Progenitor cell of endocrine pancreas (in vitro differentiated cells): Measurements from ENCODE around the gene CDKL5. TPM values are rescaled to one million over a fixed set of nuclear protein-coding genes. Genes with fewer than 3 reads are reported as not detected.
A peak's percentile ranks its signal among the peaks of the same experiment; 100 is the strongest.

ENCODE experiments used
- DNase-seq: peaks from one replicate; pipeline ENCODE4 v3.0.0; 2021; ENCODE audit warnings: low spot score; ENCODE audit not compliant: unreplicated experiment
- H3K27ac Mint-ChIP-seq: 2 replicates; pipeline ENCODE4 v1.8.0; 2021; ENCODE audit warnings: mild to moderate bottlenecking, moderate library complexity, mixed read lengths
- H3K27me3 Mint-ChIP-seq: 2 replicates; pipeline ENCODE4 v1.8.0; 2021; ENCODE audit warnings: mixed read lengths
- H3K36me3 Mint-ChIP-seq: 2 replicates; pipeline ENCODE4 v1.8.0; 2022; ENCODE audit warnings: mixed read lengths; ENCODE audit not compliant: insufficient read depth
- H3K4me1 Mint-ChIP-seq: 2 replicates; pipeline ENCODE4 v1.8.0; 2021; ENCODE audit warnings: low read depth, mixed read lengths
- H3K4me3 Mint-ChIP-seq: 2 replicates; pipeline ENCODE4 v1.8.0; 2021; ENCODE audit warnings: low read depth, mild to moderate bottlenecking, moderate library complexity, mixed read lengths
- H3K9me3 Mint-ChIP-seq: 2 replicates; pipeline ENCODE4 v1.8.0; 2021; ENCODE audit warnings: low read depth, mixed read lengths
- CTCF ChIP-seq: fragments of 200-600 bp; sonication (generic); IDR thresholded peaks from one replicate; pipeline ENCODE4 v1.5.0; 2021; ENCODE audit warnings: antibody characterized with exemption, mild to moderate bottlenecking; ENCODE audit not compliant: unreplicated experiment
- total RNA-seq: library from RNA; stranded (reverse); gene quantifications from 2 replicates; pipeline ENCODE4 v1.2.1, GENCODE V29; 2021

The CDKL5 gene
- total RNA-seq, 1 donor from 2014 or later, result 21.9 TPM

GRCh38 chrX:18436017-18436416 is 10.6 kb downstream of the CDKL5 start:
- Mint-ChIP-seq H3K27me3 (no peaks in the 10 kb centered on the region), H3K4me1 (peaks cover 4% of the 10 kb centered on the region), H3K9me3 (peaks cover 11% of the 10 kb centered on the region), H3K4me3 (no peak overlapping the region), H3K27ac (no peak overlapping the region), H3K36me3 (peaks cover 6% of the 10 kb centered on the region)
- no peak for DNase-seq
- TF ChIP-seq CTCF, result no peak

GRCh38 chrX:18440835-18441234 is 15.4 kb downstream of the CDKL5 start:
- Mint-ChIP-seq H3K27me3 (no peaks in the 10 kb centered on the region), H3K27ac (no peak overlapping the region), H3K4me1 (peaks cover 8% of the 10 kb centered on the region), H3K36me3 (peaks cover 12% of the 10 kb centered on the region), H3K4me3 (no peak overlapping the region), H3K9me3 (peaks cover 22% of the 10 kb centered on the region)
- no peak for DNase-seq
- no peak for TF ChIP-seq CTCF

GRCh38 chrX:18441780-18442367 is 16.5 kb downstream of the CDKL5 start:
- Mint-ChIP-seq H3K4me3 (no peak overlapping the region), H3K9me3 (peaks cover 18% of the 10 kb centered on the region), H3K27ac (peak overlapping the region; percentile 1)

GRCh38 chrX:18448416-18448815 is 23.0 kb downstream of the CDKL5 start:
- DNase-seq, result no peak
- Mint-ChIP-seq H3K4me3 (no peak overlapping the region), H3K27ac (no peak overlapping the region), H3K4me1 (peaks cover 2% of the 10 kb centered on the region), H3K36me3 (peaks cover 3% of the 10 kb centered on the region), H3K27me3 (no peaks in the 10 kb centered on the region), H3K9me3 (peaks cover 11% of the 10 kb centered on the region)
- TF ChIP-seq CTCF, result no peak

More at GRCh38 chrX:18441780-18442367, 16.5 kb downstream of the CDKL5 start:
- DNase-seq, result no peak
- H3K27me3 Mint-ChIP-seq, result no peaks in the 10 kb centered on the region
- TF ChIP-seq CTCF, result no peak
- H3K4me1 Mint-ChIP-seq, result peaks cover 8% of the 10 kb centered on the region
- H3K36me3 Mint-ChIP-seq, result peaks cover 10% of the 10 kb centered on the region

GRCh38 chrX:18449236-18449635 is 23.8 kb downstream of the CDKL5 start:
- Mint-ChIP-seq H3K36me3 (peaks cover 3% of the 10 kb centered on the region), H3K9me3 (peaks cover 14% of the 10 kb centered on the region), H3K4me1 (peaks cover 3% of the 10 kb centered on the region)

More at GRCh38 chrX:18449236-18449635, 23.8 kb downstream of the CDKL5 start:
- Mint-ChIP-seq H3K4me3 (no peak overlapping the region), H3K27ac (peak overlapping the region; percentile 69), H3K27me3 (no peaks in the 10 kb centered on the region)
- TF ChIP-seq CTCF, result no peak
- no peak for DNase-seq
